Measurements from ENCODE around the gene LHFPL2.
A peak's percentile ranks its signal among the peaks of the same experiment; 100 is the strongest.

The LHFPL2 gene

GRCh38 chr5:78640662-78641474 lies 7.7 kb downstream of the LHFPL2 start:
- no peak for DNase-seq (ENCODE audit: low read depth, low spot score)

GRCh38 chr5:78639791-78640190 lies 8.8 kb downstream of the LHFPL2 start:
- no peak for DNase-seq (ENCODE audit: low read depth, low spot score)

GRCh38 chr5:78638973-78639669 lies 9.5 kb downstream of the LHFPL2 start:
- no peak for DNase-seq (ENCODE audit: low read depth, low spot score)

GRCh38 chr5:78638423-78638822 lies 10.1 kb downstream of the LHFPL2 start:
- DNase-seq (ENCODE audit: low read depth, low spot score) = peak; percentile 86

- no peak for DNase-seq (ENCODE audit: low read depth, low spot score)
These were observed 11.1 kb downstream of the LHFPL2 start for GRCh38 chr5:78637468-78637867.

GRCh38 chr5:78636682-78637081 lies 11.9 kb downstream of the LHFPL2 start:
- no peak for DNase-seq (ENCODE audit: low read depth, low spot score)

- no peak for DNase-seq (ENCODE audit: low read depth, low spot score)
These were observed 13.9 kb downstream of the LHFPL2 start for GRCh38 chr5:78634634-78635033.

- no peak for DNase-seq (ENCODE audit: low read depth, low spot score)
These were observed 14.3 kb downstream of the LHFPL2 start for GRCh38 chr5:78634229-78634628.

GRCh38 chr5:78633700-78634099 lies 14.9 kb downstream of the LHFPL2 start:
- no peak for DNase-seq (ENCODE audit: low read depth, low spot score)

- peak; percentile 37 for DNase-seq (ENCODE audit: low read depth, low spot score)
These were observed 16.1 kb downstream of the LHFPL2 start for GRCh38 chr5:78632467-78632866.

GRCh38 chr5:78631931-78632330 lies 16.6 kb downstream of the LHFPL2 start:
- peak; percentile 51 for DNase-seq (ENCODE audit: low read depth, low spot score)

- peak; percentile 34 for DNase-seq (ENCODE audit: low read depth, low spot score)
These were observed 18.5 kb downstream of the LHFPL2 start for GRCh38 chr5:78630047-78630446.

- no peak for DNase-seq (ENCODE audit: low read depth, low spot score)
These were observed 18.9 kb downstream of the LHFPL2 start for GRCh38 chr5:78629624-78630023.

GRCh38 chr5:78628270-78628992 lies 20.1 kb downstream of the LHFPL2 start:
- peak; percentile 75 for DNase-seq (ENCODE audit: low read depth, low spot score)

- DNase-seq (ENCODE audit: low read depth, low spot score) = no peak
These were observed 20.8 kb downstream of the LHFPL2 start for GRCh38 chr5:78627766-78628165.

- DNase-seq (ENCODE audit: low read depth, low spot score) = peak; percentile 74
These were observed 21.4 kb downstream of the LHFPL2 start for GRCh38 chr5:78627175-78627574.

GRCh38 chr5:78626009-78626571 lies 22.5 kb downstream of the LHFPL2 start:
- DNase-seq (ENCODE audit: low read depth, low spot score) = no peak

GRCh38 chr5:78624992-78625391 lies 23.6 kb downstream of the LHFPL2 start:
- no peak for DNase-seq (ENCODE audit: low read depth, low spot score)

GRCh38 chr5:78624011-78624541 lies 24.5 kb downstream of the LHFPL2 start:
- peak; percentile 70 for DNase-seq (ENCODE audit: low read depth, low spot score)

- no peak for DNase-seq (ENCODE audit: low read depth, low spot score)
These were observed 26.1 kb downstream of the LHFPL2 start for GRCh38 chr5:78622302-78622971.

GRCh38 chr5:78621291-78621738 lies 27.3 kb downstream of the LHFPL2 start:
- no peak for DNase-seq (ENCODE audit: low read depth, low spot score)

All from ELF-1 (cell line).